ENCODE results near the gene CD200R1. TPM values are rescaled to one million over a fixed set of nuclear protein-coding genes. Genes with fewer than 3 reads are reported as not detected.

The CD200R1 gene
- total RNA-seq, 1 experiment from 2014 or later = 0.05 TPM

DNA sequence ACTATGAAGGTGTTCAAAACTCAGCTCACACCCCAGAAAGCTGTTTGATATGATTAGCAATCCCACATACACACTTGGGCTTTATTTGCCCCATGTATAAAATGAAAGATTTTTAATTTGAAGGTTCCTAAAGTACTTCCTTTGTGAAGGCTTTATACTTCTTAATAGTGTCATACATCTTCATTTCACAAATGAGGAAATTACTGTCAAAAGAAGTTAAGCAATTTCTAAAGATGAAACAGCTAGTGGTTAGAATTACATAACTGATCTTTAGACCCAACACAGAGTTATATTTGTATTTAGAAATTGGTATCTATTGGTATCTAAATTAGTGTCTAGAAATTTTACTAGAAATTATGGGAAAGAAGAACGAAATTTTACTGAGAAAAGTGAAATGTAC, 7.1 kb downstream of the CD200R1 start:
- Histone ChIP-seq H3K36me3 (ENCODE audit: control insufficient read depth, insufficient read depth, low read length) (no peaks in the 10 kb centered on the region), H3K27ac (ENCODE audit: low read length) (no peak overlapping the region), H3K4me3 (ENCODE audit: low read depth in 2 of 2, low read length in 2 of 2) (no peak overlapping the region), H3K4me1 (ENCODE audit: control insufficient read depth, insufficient read depth, low read length) (no peaks in the 10 kb centered on the region), H3K9me3 (ENCODE audit: control insufficient read depth, insufficient read depth, low read depth, low read length) (no peaks in the 10 kb centered on the region), H3K27me3 (ENCODE audit: control insufficient read depth, insufficient read depth, low read length) (peaks cover 5% of the 10 kb centered on the region; the same call in 1 of the 2 replicates)
- intact Hi-C loops (cut with micrococcal nuclease; ENCODE audit: unreplicated experiment) (no loop called here), in situ Hi-C loops (cut with HindIII; ENCODE audit: low pct_unique_long_range_greater_than_20kb, low sequenced_read_pairs) (no loop called here)
- TF ChIP-seq, protein P1, sequence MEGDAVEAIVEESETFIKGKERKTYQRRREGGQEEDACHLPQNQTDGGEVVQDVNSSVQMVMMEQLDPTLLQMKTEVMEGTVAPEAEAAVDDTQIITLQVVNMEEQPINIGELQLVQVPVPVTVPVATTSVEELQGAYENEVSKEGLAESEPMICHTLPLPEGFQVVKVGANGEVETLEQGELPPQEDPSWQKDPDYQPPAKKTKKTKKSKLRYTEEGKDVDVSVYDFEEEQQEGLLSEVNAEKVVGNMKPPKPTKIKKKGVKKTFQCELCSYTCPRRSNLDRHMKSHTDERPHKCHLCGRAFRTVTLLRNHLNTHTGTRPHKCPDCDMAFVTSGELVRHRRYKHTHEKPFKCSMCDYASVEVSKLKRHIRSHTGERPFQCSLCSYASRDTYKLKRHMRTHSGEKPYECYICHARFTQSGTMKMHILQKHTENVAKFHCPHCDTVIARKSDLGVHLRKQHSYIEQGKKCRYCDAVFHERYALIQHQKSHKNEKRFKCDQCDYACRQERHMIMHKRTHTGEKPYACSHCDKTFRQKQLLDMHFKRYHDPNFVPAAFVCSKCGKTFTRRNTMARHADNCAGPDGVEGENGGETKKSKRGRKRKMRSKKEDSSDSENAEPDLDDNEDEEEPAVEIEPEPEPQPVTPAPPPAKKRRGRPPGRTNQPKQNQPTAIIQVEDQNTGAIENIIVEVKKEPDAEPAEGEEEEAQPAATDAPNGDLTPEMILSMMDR (IDR thresholded peaks at IDR 0.05) = no peak
- ChIA-PET CTCF (no interaction called here), POLR2A (no interaction called here)
- no peak for DNase-seq (ENCODE audit: low read depth, low spot score)
- ATAC-seq = no peak
- no TSS peak for BruUV-seq (replicated peaks)

DNA sequence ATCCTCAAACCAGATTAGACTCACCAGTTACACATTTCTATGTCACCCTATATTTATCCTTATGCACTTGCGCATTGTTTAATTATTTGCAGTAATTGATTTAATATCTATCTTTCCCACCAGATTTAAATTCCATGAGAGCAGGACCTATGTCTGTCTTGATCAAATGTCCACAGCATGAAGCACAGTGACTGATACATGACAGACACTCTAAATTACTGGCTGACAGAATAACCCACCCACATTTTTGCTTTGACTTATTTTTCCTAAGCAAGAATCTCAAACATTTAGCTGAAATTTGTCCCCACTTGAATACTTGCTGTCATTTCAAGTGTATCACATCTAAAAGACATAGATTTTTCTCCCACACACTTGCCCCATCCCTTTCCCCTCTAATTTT, 7.5 kb downstream of the CD200R1 start:
- intact Hi-C loops (cut with micrococcal nuclease; ENCODE audit: unreplicated experiment) = no loop called here
- no peak overlapping the region for H3K27ac ChIP-seq (ENCODE audit: low read length)
- BruUV-seq (replicated peaks) = no TSS peak
- no peak for ATAC-seq
- TF ChIP-seq SIN3A (IDR thresholded peaks at IDR 0.05; ENCODE audit: borderline replicate concordance, insufficient read depth, low read depth, low read length) = no peak
- TF ChIP-seq, protein P2, sequence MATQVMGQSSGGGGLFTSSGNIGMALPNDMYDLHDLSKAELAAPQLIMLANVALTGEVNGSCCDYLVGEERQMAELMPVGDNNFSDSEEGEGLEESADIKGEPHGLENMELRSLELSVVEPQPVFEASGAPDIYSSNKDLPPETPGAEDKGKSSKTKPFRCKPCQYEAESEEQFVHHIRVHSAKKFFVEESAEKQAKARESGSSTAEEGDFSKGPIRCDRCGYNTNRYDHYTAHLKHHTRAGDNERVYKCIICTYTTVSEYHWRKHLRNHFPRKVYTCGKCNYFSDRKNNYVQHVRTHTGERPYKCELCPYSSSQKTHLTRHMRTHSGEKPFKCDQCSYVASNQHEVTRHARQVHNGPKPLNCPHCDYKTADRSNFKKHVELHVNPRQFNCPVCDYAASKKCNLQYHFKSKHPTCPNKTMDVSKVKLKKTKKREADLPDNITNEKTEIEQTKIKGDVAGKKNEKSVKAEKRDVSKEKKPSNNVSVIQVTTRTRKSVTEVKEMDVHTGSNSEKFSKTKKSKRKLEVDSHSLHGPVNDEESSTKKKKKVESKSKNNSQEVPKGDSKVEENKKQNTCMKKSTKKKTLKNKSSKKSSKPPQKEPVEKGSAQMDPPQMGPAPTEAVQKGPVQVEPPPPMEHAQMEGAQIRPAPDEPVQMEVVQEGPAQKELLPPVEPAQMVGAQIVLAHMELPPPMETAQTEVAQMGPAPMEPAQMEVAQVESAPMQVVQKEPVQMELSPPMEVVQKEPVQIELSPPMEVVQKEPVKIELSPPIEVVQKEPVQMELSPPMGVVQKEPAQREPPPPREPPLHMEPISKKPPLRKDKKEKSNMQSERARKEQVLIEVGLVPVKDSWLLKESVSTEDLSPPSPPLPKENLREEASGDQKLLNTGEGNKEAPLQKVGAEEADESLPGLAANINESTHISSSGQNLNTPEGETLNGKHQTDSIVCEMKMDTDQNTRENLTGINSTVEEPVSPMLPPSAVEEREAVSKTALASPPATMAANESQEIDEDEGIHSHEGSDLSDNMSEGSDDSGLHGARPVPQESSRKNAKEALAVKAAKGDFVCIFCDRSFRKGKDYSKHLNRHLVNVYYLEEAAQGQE (IDR thresholded peaks at IDR 0.05; ENCODE audit: insufficient read depth in 1 of 2, low read depth in 2 of 2, low read length in 1 of 2) = no peak
- no peak for DNase-seq (ENCODE audit: low read depth, low spot score)
- H3K9me3 ChIP-seq (ENCODE audit: control insufficient read depth, insufficient read depth, low read depth, low read length) = no peaks in the 10 kb centered on the region
- no peaks in the 10 kb centered on the region for H3K36me3 ChIP-seq (ENCODE audit: control insufficient read depth, insufficient read depth, low read length)
- no peak overlapping the region for H3K4me3 ChIP-seq (ENCODE audit: low read depth in 2 of 2, low read length in 2 of 2)
- POLR2A ChIA-PET = no interaction called here
- H3K4me1 ChIP-seq (ENCODE audit: control insufficient read depth, insufficient read depth, low read length) = no peaks in the 10 kb centered on the region
- peaks cover 5% of the 10 kb centered on the region; the same call in 1 of the 2 replicates for H3K27me3 ChIP-seq (ENCODE audit: control insufficient read depth, insufficient read depth, low read length)
- CTCF ChIA-PET = no interaction called here
- in situ Hi-C loops (cut with HindIII; ENCODE audit: low pct_unique_long_range_greater_than_20kb, low sequenced_read_pairs) = no loop called here

DNA sequence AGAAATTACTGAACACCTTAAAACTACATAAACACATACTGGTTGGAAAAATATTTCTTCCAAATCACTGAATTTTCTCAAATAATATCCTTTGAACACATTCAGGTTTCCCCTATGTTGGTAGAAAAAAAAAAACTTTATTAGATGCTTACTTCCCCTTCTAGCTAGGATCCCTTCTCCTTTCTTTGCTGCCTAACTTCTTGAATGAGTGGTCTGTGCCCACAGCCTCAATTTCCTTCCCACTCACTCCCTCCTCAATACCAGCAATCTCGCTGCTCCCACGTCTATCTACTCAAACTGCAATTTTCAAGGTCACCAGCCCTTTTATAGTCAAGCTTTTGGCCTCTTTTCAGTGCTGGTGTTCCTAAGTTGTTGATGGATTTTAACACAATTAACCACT, 8.3 kb downstream of the CD200R1 start:
- intact Hi-C loops (cut with micrococcal nuclease; ENCODE audit: unreplicated experiment) = no loop called here
- in situ Hi-C loops (cut with HindIII; ENCODE audit: low pct_unique_long_range_greater_than_20kb, low sequenced_read_pairs) = no loop called here
- Histone ChIP-seq H3K9me3 (ENCODE audit: control insufficient read depth, insufficient read depth, low read depth, low read length) (no peaks in the 10 kb centered on the region), H3K4me1 (ENCODE audit: control insufficient read depth, insufficient read depth, low read length) (no peaks in the 10 kb centered on the region), H3K27ac (ENCODE audit: low read length) (no peak overlapping the region), H3K36me3 (ENCODE audit: control insufficient read depth, insufficient read depth, low read length) (no peaks in the 10 kb centered on the region), H3K4me3 (ENCODE audit: low read depth in 2 of 2, low read length in 2 of 2) (no peak overlapping the region), H3K27me3 (ENCODE audit: control insufficient read depth, insufficient read depth, low read length) (peaks cover 5% of the 10 kb centered on the region; the same call in 1 of the 2 replicates)
- DNase-seq (ENCODE audit: low read depth, low spot score) (no peak), ATAC-seq (no peak)
- ChIA-PET CTCF (no interaction called here), POLR2A (no interaction called here)
- no peak for TF ChIP-seq SIN3A (IDR thresholded peaks at IDR 0.05; ENCODE audit: borderline replicate concordance, insufficient read depth, low read depth, low read length)
- no peak for TF ChIP-seq POLR2AphosphoS5 (IDR thresholded peaks at IDR 0.05; ENCODE audit: low read depth, low read length)
- TF ChIP-seq TCF7L2 (IDR thresholded peaks at IDR 0.05; ENCODE audit: low read depth, low read length) = no peak
- TF ChIP-seq, protein P1 (IDR thresholded peaks at IDR 0.05) = no peak
- TF ChIP-seq, protein P2 (IDR thresholded peaks at IDR 0.05; ENCODE audit: insufficient read depth in 1 of 2, low read depth in 2 of 2, low read length in 1 of 2) = no peak
- BruUV-seq (replicated peaks) = no TSS peak
